ENCODE measurements around the gene FAM193B. TPM values are rescaled to one million over a fixed set of nuclear protein-coding genes. Genes with fewer than 3 reads are reported as not detected.

FAM193B gene
- total and polyA plus RNA-seq, 2 of the 13 experiments (the other 11 are each of a cell fraction or from before 2014, with no cell fraction given) = 21.2 to 40.9 TPM

DNA sequence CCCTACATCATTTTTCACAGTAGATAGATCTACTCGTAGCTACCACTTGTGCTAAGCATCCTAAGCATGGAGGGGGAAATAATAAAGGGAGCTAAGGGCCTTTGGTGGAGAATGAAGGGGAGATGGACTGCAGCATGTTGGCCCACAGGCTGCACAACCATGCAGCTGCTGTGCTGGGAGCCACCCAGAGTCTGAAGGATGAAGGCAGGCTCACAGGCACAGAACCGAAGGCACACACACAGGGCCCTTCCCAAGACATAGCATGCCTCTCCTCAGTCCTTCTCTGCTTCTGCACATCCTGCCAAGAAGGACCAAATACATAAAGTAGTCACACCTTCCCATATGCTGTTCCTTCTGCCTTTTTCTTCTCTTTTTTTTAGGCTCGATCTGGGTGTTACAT lies 6.6 kb downstream of the FAM193B start (continued):
- TF ChIP-seq, protein P1, sequence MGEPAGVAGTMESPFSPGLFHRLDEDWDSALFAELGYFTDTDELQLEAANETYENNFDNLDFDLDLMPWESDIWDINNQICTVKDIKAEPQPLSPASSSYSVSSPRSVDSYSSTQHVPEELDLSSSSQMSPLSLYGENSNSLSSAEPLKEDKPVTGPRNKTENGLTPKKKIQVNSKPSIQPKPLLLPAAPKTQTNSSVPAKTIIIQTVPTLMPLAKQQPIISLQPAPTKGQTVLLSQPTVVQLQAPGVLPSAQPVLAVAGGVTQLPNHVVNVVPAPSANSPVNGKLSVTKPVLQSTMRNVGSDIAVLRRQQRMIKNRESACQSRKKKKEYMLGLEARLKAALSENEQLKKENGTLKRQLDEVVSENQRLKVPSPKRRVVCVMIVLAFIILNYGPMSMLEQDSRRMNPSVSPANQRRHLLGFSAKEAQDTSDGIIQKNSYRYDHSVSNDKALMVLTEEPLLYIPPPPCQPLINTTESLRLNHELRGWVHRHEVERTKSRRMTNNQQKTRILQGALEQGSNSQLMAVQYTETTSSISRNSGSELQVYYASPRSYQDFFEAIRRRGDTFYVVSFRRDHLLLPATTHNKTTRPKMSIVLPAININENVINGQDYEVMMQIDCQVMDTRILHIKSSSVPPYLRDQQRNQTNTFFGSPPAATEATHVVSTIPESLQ (CRISPR knock-in tag; conservative IDR thresholded peaks at IDR 0.05) = no peak
- TF ChIP-seq KDM2A (CRISPR knock-in tag; IDR thresholded peaks at IDR 0.05; ENCODE audit: borderline replicate concordance, low read depth) (no peak), ZNF451 (CRISPR knock-in tag; IDR thresholded peaks at IDR 0.05) (no peak), ZEB1 (IDR thresholded peaks at IDR 0.05; ENCODE audit: insufficient replicate concordance, low read depth) (no peak), POLR2A (IDR thresholded peaks at IDR 0.05; ENCODE audit: insufficient read depth in 1 of 2, low read depth in 2 of 2, low read length in 2 of 2) (no peak), ZFP36L1 (CRISPR knock-in tag; IDR thresholded peaks at IDR 0.05) (no peak)

DNA sequence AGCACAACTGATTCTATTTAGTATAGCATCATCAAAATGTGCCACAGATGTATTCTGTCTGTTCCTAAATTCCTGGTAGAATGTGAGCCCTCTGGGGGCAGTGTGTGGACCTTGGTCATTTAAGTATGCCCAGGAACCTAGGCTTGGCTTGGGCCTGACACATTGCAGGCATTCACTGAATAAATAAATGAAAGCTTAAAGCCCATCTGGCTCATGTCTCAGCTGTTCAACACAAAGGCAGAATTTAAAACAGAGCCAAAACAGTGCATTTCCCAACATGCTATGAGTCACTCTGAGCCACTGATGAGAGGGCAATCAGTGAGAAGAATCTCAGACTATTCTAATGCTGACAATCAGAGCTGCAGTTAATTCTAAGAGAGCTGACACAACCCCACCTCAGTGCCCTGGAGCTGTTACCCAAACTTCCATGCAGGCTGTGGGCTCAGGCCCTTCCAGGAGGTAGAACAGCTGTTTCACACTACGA lies 8.1 kb downstream of the FAM193B start:
- FAIRE-seq = peak; percentile 93
- CTCF ChIA-PET (ENCODE audit: low intra/inter-chr PET ratio, low total read pairs) = no interaction called here
- Histone ChIP-seq H3K79me2 (ENCODE audit: insufficient read depth, low read length) (peaks cover 74% of the 10 kb centered on the region), H3K27me3 (ENCODE audit: control insufficient read depth in 1 of 2, insufficient read depth in 2 of 2, low read length in 2 of 2) (no peaks in the 10 kb centered on the region), H3K4me1 (ENCODE audit: insufficient read depth, low read length) (peaks cover 39% of the 10 kb centered on the region), H3K36me3 (replicated peaks in 1 of 2; ENCODE audit: control insufficient read depth in 1 of 2, insufficient read depth in 2 of 2, low read length in 2 of 2) (peaks cover 8 to 30% of the 10 kb centered on the region in 2 experiments), H3K4me3 (replicated peaks in 1 of 3; ENCODE audit: insufficient read depth in 1 of 3, low read depth in 2 of 3, low read length in 3 of 3) (no peak overlapping the region), H3K9me3 (ENCODE audit: low read length) (no peaks in the 10 kb centered on the region), H4K20me1 (ENCODE audit: insufficient read depth, low read length) (peaks cover 10% of the 10 kb centered on the region), H3K27ac (ENCODE audit: extremely low read length, insufficient read depth, low read length) (peak overlapping the region; percentile 64), H3K9ac (ENCODE audit: insufficient read depth, low read depth, low read length) (no peak overlapping the region), H3K4me2 (ENCODE audit: low read depth, low read length) (peak overlapping the region; percentile 44), H2AFZ (ENCODE audit: low read length) (no peak overlapping the region)
- no TSS peak for BruUV-seq (replicated peaks)
- POLR2A ChIA-PET = interaction anchor here (0.6 to 1.5 kb wide), 3 partner anchors 30 to 51 kb away, joined by 4 to 12 read pairs (median 7); partner anchors contain the start of genes DDX41 and TMED9
- ATAC-seq = peak; percentile 98
- 60% methylated on average over 1 of the region's 1 CpG for WGBS (ENCODE audit: low lambda C conversion rate)
- intact Hi-C loops (cut with micrococcal nuclease; ENCODE audit: unreplicated experiment) (loop anchor here (5.0 kb wide), 1 partner anchor 46 kb away; the partner anchor contains the start of gene TMED9), in situ Hi-C loops (cut with HindIII; ENCODE audit: extremely low pct_ligation_motif_present, low pct_unique_long_range_greater_than_20kb) (no loop called here)
- peak; percentile 93 for DNase-seq (ENCODE audit: low spot score)
- TF ChIP-seq ZNF644 (CRISPR knock-in tag; IDR thresholded peaks at IDR 0.05; ENCODE audit: low read depth) (peak; percentile 30; the same call in 1 of the 2 replicates), SETDB1 (CRISPR knock-in tag; IDR thresholded peaks at IDR 0.05; ENCODE audit: borderline replicate concordance) (no peak), TSC22D2 (CRISPR knock-in tag; IDR thresholded peaks at IDR 0.05; ENCODE audit: borderline replicate concordance) (no peak), MAF1 (CRISPR knock-in tag; IDR thresholded peaks at IDR 0.05; ENCODE audit: borderline replicate concordance) (no peak), SAFB2 (CRISPR knock-in tag; IDR thresholded peaks at IDR 0.05; ENCODE audit: borderline replicate concordance, low read depth) (no peak), RXRA (CRISPR knock-in tag; IDR thresholded peaks at IDR 0.05) (no peak), ETS1 (CRISPR knock-in tag; IDR thresholded peaks at IDR 0.05) (no peak), ZNF652 (CRISPR knock-in tag; IDR thresholded peaks at IDR 0.05; ENCODE audit: borderline replicate concordance, low read depth) (no peak), BRD4 (CRISPR knock-in tag; IDR thresholded peaks at IDR 0.05) (no peak), THAP7 (CRISPR knock-in tag; IDR thresholded peaks at IDR 0.05) (no peak), ZNF460 (CRISPR knock-in tag; IDR thresholded peaks at IDR 0.05; ENCODE audit: borderline replicate concordance) (no peak), ZNF12 (CRISPR knock-in tag; IDR thresholded peaks at IDR 0.05) (peak; percentile 65), ZNF510 (CRISPR knock-in tag; IDR thresholded peaks at IDR 0.05; ENCODE audit: low read depth) (no peak), NFE2 (CRISPR knock-in tag; IDR thresholded peaks at IDR 0.05) (no peak), ZNF598 (CRISPR knock-in tag; IDR thresholded peaks at IDR 0.05; ENCODE audit: borderline replicate concordance) (no peak)
- TF ChIP-seq, protein P2, sequence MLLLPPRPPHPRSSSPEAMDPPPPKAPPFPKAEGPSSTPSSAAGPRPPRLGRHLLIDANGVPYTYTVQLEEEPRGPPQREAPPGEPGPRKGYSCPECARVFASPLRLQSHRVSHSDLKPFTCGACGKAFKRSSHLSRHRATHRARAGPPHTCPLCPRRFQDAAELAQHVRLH (CRISPR knock-in tag; IDR thresholded peaks at IDR 0.05; ENCODE audit: borderline replicate concordance, low read depth) = no peak
